ENCODE results near the gene BPIFB6.

The BPIFB6 gene

GRCh38 chr20:33059741-33060390 lies 28.4 kb downstream of the BPIFB6 start:
- Histone ChIP-seq H3K27me3 (ENCODE audit: insufficient read depth, low read depth, severe bottlenecking) (no peaks in the 10 kb centered on the region), H3K4me3 (ENCODE audit: low read depth, low read length) (no peak overlapping the region), H3K27ac (no peak overlapping the region), H3K36me3 (no peaks in the 10 kb centered on the region), H3K9me3 (ENCODE audit: severe bottlenecking) (no peaks in the 10 kb centered on the region)
- DNase-seq, result no peak
- no peak for TF ChIP-seq CTCF (IDR thresholded peaks at IDR 0.05; ENCODE audit: low read depth, low read length)

DNA sequence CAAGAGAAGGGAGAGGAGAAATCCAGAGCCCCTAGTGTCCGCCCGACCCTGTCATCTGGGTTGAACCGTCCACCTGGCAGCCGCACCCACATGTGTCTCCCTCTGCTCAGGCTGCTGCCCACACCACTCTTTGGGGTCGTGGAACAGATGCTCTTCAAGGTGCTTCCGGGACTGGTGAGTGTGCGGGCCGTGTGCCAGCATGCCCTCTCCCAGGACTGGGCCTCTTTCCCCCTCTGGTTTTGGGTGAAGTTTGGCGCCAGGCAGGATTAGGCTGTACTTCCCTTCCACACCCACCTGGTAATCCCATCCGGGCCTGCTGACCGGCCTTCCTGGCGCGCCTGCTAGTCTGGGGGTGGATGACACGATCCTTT lies 30.2 kb downstream of the BPIFB6 start:
- Histone ChIP-seq H3K27me3 (ENCODE audit: insufficient read depth, low read depth, severe bottlenecking) (no peaks in the 10 kb centered on the region), H3K9me3 (ENCODE audit: severe bottlenecking) (no peaks in the 10 kb centered on the region), H3K36me3 (no peaks in the 10 kb centered on the region), H3K27ac (peak overlapping the region; percentile 42; the same call in 1 of the 2 replicates), H3K4me3 (ENCODE audit: low read depth, low read length) (no peak overlapping the region)
- DNase-seq, result peak; percentile 36
- TF ChIP-seq CTCF (IDR thresholded peaks at IDR 0.05; ENCODE audit: low read depth, low read length), result no peak

GRCh38 chr20:33062105-33062824 lies 30.8 kb downstream of the BPIFB6 start:
- DNase-seq, result no peak
- Histone ChIP-seq H3K27me3 (ENCODE audit: insufficient read depth, low read depth, severe bottlenecking) (no peaks in the 10 kb centered on the region), H3K9me3 (ENCODE audit: severe bottlenecking) (no peaks in the 10 kb centered on the region), H3K27ac (peak overlapping the region; percentile 50; the same call in 1 of the 2 replicates), H3K4me3 (ENCODE audit: low read depth, low read length) (no peak overlapping the region), H3K36me3 (no peaks in the 10 kb centered on the region)
- no peak for TF ChIP-seq CTCF (IDR thresholded peaks at IDR 0.05; ENCODE audit: low read depth, low read length)

- Histone ChIP-seq H3K4me3 (ENCODE audit: low read depth, low read length) (no peak overlapping the region), H3K27ac (no peak overlapping the region; the same call in 1 of the 2 replicates), H3K9me3 (ENCODE audit: severe bottlenecking) (no peaks in the 10 kb centered on the region), H3K27me3 (ENCODE audit: insufficient read depth, low read depth, severe bottlenecking) (no peaks in the 10 kb centered on the region), H3K36me3 (no peaks in the 10 kb centered on the region)
- DNase-seq, result no peak
- no peak for TF ChIP-seq CTCF (IDR thresholded peaks at IDR 0.05; ENCODE audit: low read depth, low read length)
Observed at GRCh38 chr20:33062825-33063149, 31.3 kb downstream of the BPIFB6 start.

GRCh38 chr20:33063271-33063670 lies 31.8 kb downstream of the BPIFB6 start:
- no peaks in the 10 kb centered on the region for H3K36me3 ChIP-seq
- no peaks in the 10 kb centered on the region for H3K27me3 ChIP-seq (ENCODE audit: insufficient read depth, low read depth, severe bottlenecking)
- no peaks in the 10 kb centered on the region for H3K9me3 ChIP-seq (ENCODE audit: severe bottlenecking)
- H3K4me3 ChIP-seq (ENCODE audit: low read depth, low read length), result no peak overlapping the region
- TF ChIP-seq CTCF (IDR thresholded peaks at IDR 0.05; ENCODE audit: low read depth, low read length), result no peak
- no peak for DNase-seq
- H3K27ac ChIP-seq, result no peak overlapping the region

All from WERI-Rb-1 (cell line).